CD4-positive, alpha-beta T cell (primary cell): ENCODE results near the gene CMPK2. TPM values are rescaled to one million over a fixed set of nuclear protein-coding genes. Genes with fewer than 3 reads are reported as not detected.

Experiments used
- ATAC-seq: fragments of 200-7000 bp; cut with Tn5 transposase; one replicate; pipeline ENCODE4 v1.10.0; 2022; ENCODE audit warnings: mild to moderate bottlenecking; ENCODE audit not compliant: poor library complexity
- CTCF ChIA-PET: fragments of 350-600 bp; sonication (Branson Sonifier 250); formaldehyde crosslinking; loops from one replicate; lab custom pipeline; 2021; ENCODE audit warnings: antibody characterized with exemption, inconsistent platforms; lab: Charles Lee
- POLR2A ChIA-PET: fragments of 350-600 bp; sonication (Branson Sonifier 250); formaldehyde crosslinking; loops from one replicate; lab custom pipeline; 2021; ENCODE audit warnings: antibody characterized with exemption, inconsistent platforms; lab: Charles Lee
- DNase-seq, 14 experiments: peaks; one replicate each; pipeline ENCODE4 v3.0.0-alpha.2; 2013 to 2020; ENCODE audit warnings: mixed read lengths in 2 of 14
- H3K27ac ChIP-seq, 2 donors: one replicate each; pipeline versions ENCODE4 v1.5.1 to v1.7.0; 2013; ENCODE audit warnings: low read length in 2 of 2, low read depth in 1 of 2, mild to moderate bottlenecking in 1 of 2
- H3K27me3 ChIP-seq, 2 experiments: 1 replicate in 1 of 2; 2 replicates in 1 of 2; pipeline versions ENCODE4 v1.6.1 to v1.7.0; 2013; ENCODE audit warnings: low read length in 2 of 2, control low read depth in 1 of 2, mild to moderate bottlenecking in 1 of 2, moderate library complexity in 1 of 2; ENCODE audit not compliant: insufficient read depth in 2 of 2, control insufficient read depth in 1 of 2
- H3K36me3 ChIP-seq: one replicate; pipeline ENCODE4 v1.6.1; 2013; ENCODE audit warnings: low read length, control low read depth; ENCODE audit not compliant: insufficient read depth
- H3K4me1 ChIP-seq: one replicate; pipeline ENCODE4 v1.6.1; 2013; ENCODE audit warnings: low read length, control low read depth; ENCODE audit not compliant: insufficient read depth
- H3K4me3 ChIP-seq: one replicate; pipeline ENCODE4 v1.5.1; 2013; ENCODE audit warnings: mild to moderate bottlenecking, low read length, moderate library complexity
- H3K9me3 ChIP-seq, 2 experiments: 1 replicate in 1 of 2; 2 replicates in 1 of 2; pipeline versions ENCODE4 v1.6.1 to v1.7.0; 2013; ENCODE audit warnings: low read length in 2 of 2, mild to moderate bottlenecking in 2 of 2, control low read depth in 1 of 2, moderate library complexity in 1 of 2; ENCODE audit not compliant: control insufficient read depth in 1 of 2, insufficient read depth in 1 of 2
- H3K27ac Mint-ChIP-seq: one replicate; pipeline ENCODE4 v1.8.0; 2020; ENCODE audit warnings: mixed read lengths
- H3K27me3 Mint-ChIP-seq: one replicate; pipeline ENCODE4 v1.8.0; 2021; ENCODE audit warnings: mixed read lengths
- H3K36me3 Mint-ChIP-seq: one replicate; pipeline ENCODE4 v1.8.0; 2021; ENCODE audit warnings: low read depth, mixed read lengths
- H3K4me1 Mint-ChIP-seq: one replicate; pipeline ENCODE4 v1.8.0; 2021; ENCODE audit warnings: low read depth, mixed read lengths
- H3K4me3 Mint-ChIP-seq: one replicate; pipeline ENCODE4 v1.8.0; 2020; ENCODE audit warnings: mild to moderate bottlenecking, mixed read lengths
- H3K9me3 Mint-ChIP-seq: one replicate; pipeline ENCODE4 v1.8.0; 2020; ENCODE audit warnings: mixed read lengths
- intact Hi-C, 2 experiments: fragments of 100-400 bp; cut with DNase I in 1 of 2; cut with micrococcal nuclease in 1 of 2; formaldehyde crosslinking; loops; one replicate each; pipeline versions ENCODE4 v1.15.1 to v1.9.0; 2023 to 2025; cut with DNase I, micrococcal nuclease
- total RNA-seq, 174 experiments: library from RNA in 2 of 174; stranded (reverse) in 2 of 174; gene quantifications; one replicate each; pipeline ENCODE4 v1.2.3 and lab custom pipeline; 2021 to 2026
- TF ChIP-seq, protein P1 (sequence below): fragments of 200-600 bp; IDR thresholded peaks from one replicate; pipeline ENCODE4 v1.8.0; 2022; ENCODE audit warnings: antibody characterized with exemption, mild to moderate bottlenecking

The CMPK2 gene
- total RNA-seq, 2 experiments from 2014 or later: 6.5 to 7.6 TPM

DNA sequence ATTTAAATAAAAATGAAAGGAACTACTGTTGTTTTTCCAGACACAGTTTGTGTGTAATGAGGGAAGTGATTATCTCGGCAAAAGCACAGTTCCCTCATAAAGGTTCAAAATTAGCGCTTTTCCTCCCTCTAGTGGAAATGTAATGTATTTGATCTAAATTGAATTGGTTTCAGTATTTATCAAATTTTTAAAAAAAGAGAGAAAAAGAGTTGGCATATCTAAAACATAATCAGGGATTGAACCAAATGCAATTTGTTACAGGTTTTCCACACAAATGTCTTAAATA, 37.5 kb downstream of the CMPK2 start:
- no peak overlapping the region for H3K27ac ChIP-seq
- no peak overlapping the region for H3K4me3 ChIP-seq
- H3K27me3 Mint-ChIP-seq: no peaks in the 10 kb centered on the region
- H3K4me3 Mint-ChIP-seq: no peak overlapping the region
- ATAC-seq (peak; percentile 37), DNase-seq (peak in 3 of 14 experiments; percentile 27 to 35 (median 34))
- H3K27me3 ChIP-seq: no peaks in the 10 kb centered on the region
- TF ChIP-seq, protein P1, sequence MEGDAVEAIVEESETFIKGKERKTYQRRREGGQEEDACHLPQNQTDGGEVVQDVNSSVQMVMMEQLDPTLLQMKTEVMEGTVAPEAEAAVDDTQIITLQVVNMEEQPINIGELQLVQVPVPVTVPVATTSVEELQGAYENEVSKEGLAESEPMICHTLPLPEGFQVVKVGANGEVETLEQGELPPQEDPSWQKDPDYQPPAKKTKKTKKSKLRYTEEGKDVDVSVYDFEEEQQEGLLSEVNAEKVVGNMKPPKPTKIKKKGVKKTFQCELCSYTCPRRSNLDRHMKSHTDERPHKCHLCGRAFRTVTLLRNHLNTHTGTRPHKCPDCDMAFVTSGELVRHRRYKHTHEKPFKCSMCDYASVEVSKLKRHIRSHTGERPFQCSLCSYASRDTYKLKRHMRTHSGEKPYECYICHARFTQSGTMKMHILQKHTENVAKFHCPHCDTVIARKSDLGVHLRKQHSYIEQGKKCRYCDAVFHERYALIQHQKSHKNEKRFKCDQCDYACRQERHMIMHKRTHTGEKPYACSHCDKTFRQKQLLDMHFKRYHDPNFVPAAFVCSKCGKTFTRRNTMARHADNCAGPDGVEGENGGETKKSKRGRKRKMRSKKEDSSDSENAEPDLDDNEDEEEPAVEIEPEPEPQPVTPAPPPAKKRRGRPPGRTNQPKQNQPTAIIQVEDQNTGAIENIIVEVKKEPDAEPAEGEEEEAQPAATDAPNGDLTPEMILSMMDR: peak; percentile 48
- peaks cover 0 to 10% of the 10 kb centered on the region in 2 experiments for H3K9me3 ChIP-seq
- H3K36me3 ChIP-seq: no peaks in the 10 kb centered on the region
- peaks cover 28% of the 10 kb centered on the region for H3K36me3 Mint-ChIP-seq
- ChIA-PET POLR2A (no interaction called here), CTCF (no interaction called here)
- no peaks in the 10 kb centered on the region for H3K4me1 ChIP-seq
- H3K9me3 Mint-ChIP-seq: peaks cover 10% of the 10 kb centered on the region
- intact Hi-C loops: loop anchor here in 1 of 2 experiments (5.0 kb wide), 1 partner anchor 39 kb away; the partner anchor contains the start of gene CMPK2
- no peak overlapping the region for H3K27ac Mint-ChIP-seq
- peaks cover 20% of the 10 kb centered on the region for H3K4me1 Mint-ChIP-seq

GRCh38 chr2:6827566-6828298, 38.0 kb downstream of the CMPK2 start:
- Histone ChIP-seq H3K4me3 (no peak overlapping the region), H3K4me1 (no peaks in the 10 kb centered on the region), H3K27me3 (no peaks in the 10 kb centered on the region), H3K36me3 (no peaks in the 10 kb centered on the region), H3K27ac (no peak overlapping the region), H3K9me3 (peaks cover 0 to 10% of the 10 kb centered on the region in 2 experiments)
- H3K4me3 Mint-ChIP-seq: no peak overlapping the region
- TF ChIP-seq, protein P1: no peak
- peaks cover 10% of the 10 kb centered on the region for H3K9me3 Mint-ChIP-seq
- H3K4me1 Mint-ChIP-seq: peaks cover 18% of the 10 kb centered on the region
- no peaks in the 10 kb centered on the region for H3K27me3 Mint-ChIP-seq
- H3K27ac Mint-ChIP-seq: no peak overlapping the region
- ChIA-PET POLR2A (interaction anchor here (1.0 kb wide), 1 partner anchor 53 kb away, joined by 3 read pairs; no protein-coding TSS in a partner anchor), CTCF (interaction anchor here (1.0 kb wide), 1 partner anchor 9 kb away, joined by 3 read pairs; no protein-coding TSS in a partner anchor)
- DNase-seq (no peak), ATAC-seq (no peak)
- intact Hi-C loops: loop anchor here in 1 of 2 experiments (2.0 to 5.0 kb wide), 2 partner anchors 40 to 217 kb away; partner anchors contain the start of gene CMPK2
- peaks cover 23% of the 10 kb centered on the region for H3K36me3 Mint-ChIP-seq

GRCh38 chr2:6826081-6826913, 39.4 kb downstream of the CMPK2 start:
- intact Hi-C loops: loop anchor here (1.0 to 5.0 kb wide), 4 partner anchors 40 to 219 kb away; partner anchors contain the start of gene CMPK2 (in 1 of the 2)
- peaks cover 7% of the 10 kb centered on the region for H3K9me3 Mint-ChIP-seq
- DNase-seq (peak; percentile 8 to 78 (median 37)), ATAC-seq (peak; percentile 73)
- no peaks in the 10 kb centered on the region for H3K27me3 Mint-ChIP-seq
- ChIA-PET POLR2A (no interaction called here), CTCF (interaction anchor here (0.6 kb wide), 1 partner anchor 70 kb away, joined by 3 read pairs; no protein-coding TSS in a partner anchor)
- H3K27ac Mint-ChIP-seq: no peak overlapping the region
- H3K4me3 ChIP-seq: no peak overlapping the region
- peaks cover 0 to 8% of the 10 kb centered on the region in 2 experiments for H3K9me3 ChIP-seq
- H3K4me1 ChIP-seq: no peaks in the 10 kb centered on the region
- peaks cover 17% of the 10 kb centered on the region for H3K4me1 Mint-ChIP-seq
- TF ChIP-seq, protein P1: peak; percentile 86
- peaks cover 15% of the 10 kb centered on the region for H3K36me3 Mint-ChIP-seq
- H3K4me3 Mint-ChIP-seq: no peak overlapping the region
- no peak overlapping the region for H3K27ac ChIP-seq
- H3K27me3 ChIP-seq: no peaks in the 10 kb centered on the region
- H3K36me3 ChIP-seq: no peaks in the 10 kb centered on the region
